ENCODE data around the gene GPR4.

Gene GPR4

DNA sequence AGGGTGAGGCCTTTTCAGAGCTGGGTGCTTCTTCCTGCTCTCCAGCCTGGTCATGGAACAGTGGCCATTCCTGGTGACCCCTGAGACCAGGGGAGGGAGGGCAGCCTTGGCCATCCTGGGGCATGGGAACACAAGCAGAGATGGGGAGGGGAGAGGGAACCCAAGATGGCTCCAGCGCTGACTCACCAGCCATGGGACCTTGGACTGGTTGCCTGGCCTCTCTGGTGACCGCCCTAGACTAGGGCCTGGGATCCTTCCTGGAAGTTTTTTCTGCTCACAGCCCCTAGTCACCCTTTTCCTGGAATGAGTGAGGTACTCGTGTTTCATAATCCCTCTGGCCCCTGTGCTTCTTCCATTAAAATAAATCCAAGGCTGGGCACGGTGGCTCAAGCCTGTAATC lies 14.1 kb downstream of the GPR4 start:
- DNase-seq = no peak

DNA sequence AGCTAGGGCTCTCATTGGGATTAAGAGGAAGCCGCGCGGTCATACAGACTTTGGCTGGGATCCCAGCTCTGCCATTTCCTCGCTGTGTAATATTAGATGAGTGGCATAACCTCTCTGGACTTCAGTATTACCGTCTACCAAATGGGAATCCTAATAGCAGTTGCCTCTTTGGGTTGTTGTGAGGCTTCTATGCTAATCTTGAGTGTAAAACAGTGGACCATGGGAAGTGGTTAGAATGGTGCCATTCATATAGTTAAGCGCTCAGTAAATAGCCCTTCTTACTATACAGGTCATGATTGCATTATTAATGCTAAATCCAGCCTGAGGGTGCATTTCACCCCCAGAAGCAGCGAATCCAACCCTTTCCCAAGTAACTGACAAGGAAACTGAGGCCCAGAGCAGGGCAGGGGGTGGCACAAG lies 16.8 kb downstream of the GPR4 start:
- no peak for DNase-seq

DNA sequence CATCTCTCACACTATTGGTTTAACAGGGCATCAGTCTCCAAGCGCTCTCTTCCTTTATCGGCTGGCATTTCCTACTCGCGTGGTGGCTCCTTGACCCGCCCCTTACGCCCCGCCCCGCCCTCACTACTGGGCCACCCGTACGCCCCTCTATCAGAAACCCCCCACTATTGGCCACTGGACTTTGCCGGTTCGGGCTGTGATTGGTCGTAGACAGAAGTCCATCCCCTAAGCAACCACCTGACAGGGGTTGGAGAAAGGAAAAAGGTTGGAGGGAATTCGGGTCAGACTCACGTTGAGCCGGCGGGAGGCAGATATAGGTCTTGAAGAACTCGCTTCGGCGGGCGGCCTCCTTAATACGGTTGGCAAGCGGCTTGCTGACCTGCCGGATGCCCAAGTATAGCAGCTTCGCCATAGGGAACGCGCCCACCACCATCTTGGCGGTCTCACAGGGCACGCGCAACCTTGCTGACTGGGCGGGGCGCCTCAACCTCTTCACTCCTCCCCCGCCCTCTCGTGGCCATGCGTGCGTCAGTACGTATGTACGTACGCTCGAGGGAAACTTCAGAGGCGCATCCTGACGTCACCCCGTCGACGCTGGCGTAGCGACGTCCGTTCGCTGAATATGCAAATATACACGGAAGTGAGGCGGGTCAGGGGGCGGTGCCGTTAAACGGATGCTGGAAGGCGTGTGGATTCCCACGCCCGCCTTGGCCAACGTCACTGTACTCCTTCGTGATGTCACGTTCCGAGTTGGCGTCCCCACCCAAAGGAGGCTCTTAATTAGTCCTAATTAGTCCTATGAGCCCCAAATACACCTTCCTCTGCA lies 17.5 kb downstream of the GPR4 start, which contains the start of gene OPA3:
OPA3 (minus strand) TSS at position 471 of the 826 bp plus-strand sequence; CDS start at position 433, 38 bp downstream.
- peak; percentile 99 for DNase-seq

DNA sequence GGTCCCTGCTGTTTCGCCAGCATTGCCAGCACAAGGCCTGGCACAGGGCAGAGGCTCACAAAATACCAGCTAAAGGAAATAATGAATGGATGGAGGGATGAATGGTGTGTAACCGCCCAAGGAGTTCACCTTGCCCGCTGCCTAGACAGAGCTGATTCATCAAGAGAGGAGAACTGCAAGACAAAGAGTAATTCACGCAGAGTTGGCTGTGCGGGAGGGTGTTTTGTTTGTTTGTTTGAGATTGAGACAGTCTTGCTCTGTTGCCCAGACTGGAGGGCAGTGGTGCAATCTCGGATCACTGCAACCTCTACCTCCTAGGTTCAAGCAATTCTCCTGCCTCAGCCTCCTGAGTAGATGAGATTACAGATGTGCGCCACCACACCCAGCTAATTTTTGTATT lies 20.4 kb downstream of the GPR4 start:
- no peak for DNase-seq

DNA sequence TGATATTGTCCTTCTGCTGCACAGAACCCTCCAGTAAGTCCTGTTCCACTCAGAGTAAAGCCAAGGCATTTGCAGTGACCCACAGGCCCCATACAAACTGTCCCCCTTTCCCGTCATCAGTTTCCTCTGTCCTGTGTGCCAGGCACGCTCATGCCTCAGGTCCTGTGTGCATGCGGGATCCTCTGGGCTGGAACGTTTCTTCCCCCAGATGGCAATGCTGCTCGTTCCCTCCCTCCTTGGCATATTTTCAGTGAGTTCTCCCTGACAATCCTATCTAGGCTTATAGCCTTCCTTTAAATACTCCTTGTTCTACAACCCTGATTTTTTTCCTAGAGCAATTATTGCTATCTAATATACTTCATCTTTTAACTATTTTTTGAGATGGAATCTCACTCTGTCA lies 23.2 kb downstream of the GPR4 start:
- no peak for DNase-seq

DNA sequence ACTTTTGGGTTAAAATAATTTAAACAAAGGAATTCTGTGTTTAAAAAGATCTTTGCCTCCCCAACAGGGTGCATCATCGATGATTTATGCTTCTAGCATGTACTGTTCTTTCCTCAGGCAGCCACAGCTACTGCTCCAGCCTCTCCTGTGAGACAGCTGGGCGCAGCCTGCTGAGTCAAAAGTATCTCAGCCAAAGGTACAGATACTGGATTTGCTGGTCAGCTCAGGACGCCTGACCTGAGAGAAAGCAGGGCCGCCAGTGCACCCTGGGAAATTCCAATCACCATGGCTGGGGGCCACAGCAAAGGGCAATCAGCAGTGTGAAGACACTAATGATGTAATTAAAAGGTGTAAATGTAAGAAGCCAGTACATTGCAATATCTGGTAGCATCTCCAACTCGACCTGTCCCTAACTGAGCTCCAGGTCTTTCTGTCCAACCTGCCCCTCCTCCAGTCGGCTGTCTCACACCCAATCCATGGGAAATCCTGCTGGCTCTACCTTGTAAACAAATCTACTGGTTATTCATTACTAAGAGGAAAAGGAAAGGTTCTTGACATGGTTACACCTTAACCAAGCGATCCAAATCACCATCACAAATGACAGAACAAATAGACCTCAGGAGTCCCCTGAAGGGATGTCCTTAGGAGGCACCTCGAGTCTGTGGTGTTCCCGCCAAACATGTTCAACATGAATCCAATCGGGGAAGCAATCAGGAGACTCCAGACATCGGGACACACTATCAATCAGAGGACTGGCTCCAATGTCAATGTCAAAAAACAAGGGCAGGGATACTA lies 24.7 kb downstream of the GPR4 start:
- no peak for DNase-seq

DNA sequence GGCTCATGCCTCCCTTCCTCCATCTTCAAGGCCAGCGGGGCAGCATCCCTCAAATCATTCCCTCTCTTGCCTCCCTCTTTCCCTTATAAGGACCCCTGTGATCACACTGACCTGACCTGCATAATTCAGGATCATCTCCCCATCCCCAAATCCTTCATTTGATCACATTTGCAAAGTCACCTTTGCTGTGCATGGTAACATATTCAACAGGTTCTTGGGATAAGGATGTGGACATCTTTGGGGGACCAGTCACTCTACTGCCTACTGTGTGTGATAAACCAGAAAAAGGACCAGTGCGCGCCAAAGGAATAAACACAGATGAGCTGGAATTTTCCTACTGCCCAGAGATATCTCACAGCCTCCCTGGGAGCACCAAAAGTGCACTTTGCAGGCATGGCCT lies 25.3 kb downstream of the GPR4 start:
- DNase-seq = no peak

DNA sequence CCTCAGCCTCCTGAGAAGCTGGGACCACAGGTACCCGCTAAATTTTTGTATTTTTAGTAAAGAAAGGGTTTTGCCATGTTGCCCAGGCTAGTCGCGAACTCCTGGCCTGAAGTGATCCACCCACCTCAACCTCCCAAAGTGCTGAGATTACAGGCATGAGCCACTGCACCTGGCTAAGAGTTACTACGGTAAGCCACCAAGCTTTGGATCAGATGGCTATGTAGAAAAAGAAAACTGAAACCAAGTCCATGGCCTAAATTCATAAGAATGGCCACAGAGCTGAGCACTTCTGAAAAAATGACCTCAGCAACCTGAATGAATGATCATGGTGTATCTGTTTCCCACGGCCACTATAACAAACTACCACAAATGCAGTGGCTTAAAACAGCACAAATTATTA lies 26.8 kb downstream of the GPR4 start:
- DNase-seq = no peak

DNA sequence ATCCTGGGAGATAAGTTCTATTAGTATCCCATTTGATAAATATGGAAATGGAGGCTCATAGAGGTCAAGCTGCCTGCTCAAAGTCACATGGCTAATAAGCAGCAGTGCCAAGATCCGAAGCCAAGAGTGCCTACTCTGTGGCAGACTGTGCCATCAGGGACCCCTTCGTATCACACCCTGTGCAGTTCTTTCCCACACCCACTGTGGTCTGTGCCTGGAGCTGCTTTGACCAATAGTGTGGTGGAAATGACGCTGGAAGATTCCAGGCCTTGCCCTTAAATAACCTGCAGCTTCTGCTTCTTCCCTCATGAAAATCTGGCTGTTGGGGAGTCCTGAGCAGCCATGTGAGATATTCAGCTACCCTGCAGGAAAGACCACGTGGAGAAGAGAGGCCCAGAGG lies 27.5 kb downstream of the GPR4 start:
- no peak for DNase-seq

DNA sequence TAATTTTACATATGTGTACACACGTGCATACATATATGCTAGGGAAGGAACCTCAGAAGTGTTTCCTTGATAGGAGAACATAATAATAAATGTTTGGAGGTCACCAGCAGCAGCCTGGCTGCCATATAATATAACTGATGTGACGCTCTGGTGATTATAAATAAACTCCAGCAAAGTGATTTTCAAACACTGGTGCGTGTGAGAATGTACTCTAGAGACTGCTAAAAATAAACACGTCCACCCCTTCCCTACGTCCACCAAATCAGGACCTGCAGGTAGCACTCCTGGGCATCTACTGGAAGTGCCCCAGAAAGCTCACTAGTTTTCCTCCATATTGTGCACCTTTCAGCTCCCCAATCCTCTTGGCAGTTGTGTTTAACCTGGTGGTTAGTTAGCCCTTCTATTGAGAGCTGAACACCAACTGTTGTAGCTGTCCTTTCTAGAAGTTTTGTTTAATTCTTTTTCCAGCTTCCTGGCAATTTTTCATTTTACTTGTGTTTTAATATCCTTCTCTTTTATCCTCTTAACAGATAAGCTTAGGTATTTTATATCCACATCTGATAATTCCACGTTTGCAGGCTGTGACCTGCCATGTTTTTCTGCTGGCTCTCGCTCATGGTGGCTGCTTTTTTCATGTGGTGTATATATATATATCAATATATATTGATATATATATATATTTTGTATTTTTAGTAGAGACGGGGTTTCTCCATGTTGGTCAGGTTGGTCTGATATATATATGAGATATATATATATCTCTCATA lies 30.4 kb downstream of the GPR4 start:
- no peak for DNase-seq

DNA sequence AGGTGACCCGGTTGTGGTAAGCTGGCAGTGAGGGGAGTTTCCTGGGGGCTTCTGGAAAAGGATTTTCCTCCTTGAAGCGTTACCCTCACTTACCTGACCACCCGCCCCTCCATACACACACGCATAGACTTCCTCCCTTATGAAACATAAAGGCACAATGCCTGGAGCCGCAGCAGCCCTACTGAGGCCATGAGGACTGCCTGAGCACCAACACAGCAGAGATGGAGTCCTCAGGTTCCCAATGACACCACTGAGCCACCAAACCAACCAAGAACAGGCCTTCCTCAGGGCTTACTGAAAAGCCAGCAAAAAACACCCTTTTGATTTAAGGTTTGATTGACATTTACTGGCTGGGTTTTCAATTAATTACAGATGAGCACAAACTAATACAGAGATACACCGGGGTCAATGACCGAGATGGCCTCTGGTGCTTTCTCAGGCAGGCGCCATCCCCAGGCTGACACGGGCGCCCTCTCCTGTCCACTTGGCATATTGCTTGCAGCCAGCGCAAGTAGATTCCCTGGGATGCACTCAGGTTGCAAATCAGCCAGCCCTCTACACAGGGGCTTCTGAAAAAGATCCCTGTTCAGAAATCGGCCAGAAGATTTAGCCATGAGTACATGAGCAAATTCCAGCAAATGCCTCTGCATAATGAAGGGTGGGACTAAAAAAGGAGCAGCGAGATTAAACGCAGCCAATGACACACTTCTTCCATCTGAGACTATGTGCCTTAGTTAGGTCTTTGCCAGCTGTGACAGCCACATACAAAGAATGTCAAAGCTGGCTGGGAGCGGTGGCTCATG lies 32.2 kb downstream of the GPR4 start:
- no peak for DNase-seq

DNA sequence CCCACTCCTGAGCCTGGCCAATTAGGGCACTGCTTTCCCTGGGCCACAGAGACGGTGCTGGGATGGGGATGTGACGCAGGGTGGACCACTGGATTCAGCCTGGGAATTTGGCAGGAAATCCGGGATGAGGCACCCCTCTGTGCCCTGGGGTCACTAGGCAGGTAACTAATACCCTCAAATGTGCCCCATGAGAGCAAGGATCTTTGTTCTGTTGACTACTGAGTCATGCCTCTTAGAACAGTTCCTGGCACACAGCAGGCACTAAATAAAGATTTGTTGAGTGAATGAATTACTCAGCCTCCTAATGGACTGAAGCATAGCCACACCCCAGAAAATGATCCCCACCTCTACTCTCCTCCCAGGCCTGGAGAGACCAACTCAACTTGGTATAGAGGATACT lies 33.3 kb downstream of the GPR4 start:
- DNase-seq = no peak

DNA sequence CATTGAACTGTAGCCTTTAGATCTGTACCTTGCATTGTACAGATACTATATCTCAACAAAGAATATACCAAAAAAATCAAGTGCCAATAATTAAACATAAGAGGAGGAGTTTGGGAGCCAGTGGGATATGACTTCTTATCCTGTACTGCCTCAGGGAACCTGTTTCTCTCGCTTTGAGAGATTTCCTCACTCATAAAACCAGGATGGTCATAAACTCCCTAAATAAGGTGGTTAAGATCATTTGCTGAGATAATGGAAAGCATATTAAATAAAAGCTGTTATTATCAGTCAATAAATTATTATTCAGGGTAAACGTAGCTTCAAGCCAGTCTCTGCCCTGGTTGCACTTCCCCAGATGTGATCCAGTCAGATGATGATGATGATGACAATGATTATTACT lies 34.4 kb downstream of the GPR4 start:
- no peak for DNase-seq

DNA sequence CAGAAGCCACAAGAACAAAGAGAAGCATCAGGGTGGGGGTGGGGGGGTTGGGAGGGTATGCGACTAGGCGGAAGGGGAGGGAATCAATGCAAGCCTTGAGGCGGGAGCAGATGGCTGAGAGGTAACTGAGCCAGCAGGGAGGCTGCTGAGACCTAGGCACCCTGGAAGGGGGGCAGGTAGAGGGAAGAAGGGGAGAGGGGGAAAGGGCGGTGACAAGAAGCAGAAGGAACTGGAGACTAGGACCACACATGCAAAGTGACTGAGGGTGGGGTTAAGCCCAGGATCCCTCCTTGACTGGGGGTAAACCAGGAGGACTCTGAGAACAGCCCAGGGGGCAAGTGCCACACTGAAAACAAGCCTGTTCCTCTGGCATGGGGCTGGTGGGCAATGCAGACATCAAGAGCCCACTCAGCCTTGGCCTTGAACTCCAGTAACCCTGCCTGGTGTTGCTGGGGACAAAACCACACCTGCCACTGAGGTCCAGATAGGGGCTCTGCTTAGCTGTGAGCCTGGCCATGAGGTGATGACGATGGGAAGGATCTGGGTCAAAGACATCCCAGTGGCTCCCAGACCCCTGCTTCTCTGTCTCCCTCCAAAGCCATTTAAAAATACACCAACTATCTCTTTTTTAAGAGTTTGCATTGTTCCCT lies 37.8 kb downstream of the GPR4 start:
- no peak for DNase-seq

DNA sequence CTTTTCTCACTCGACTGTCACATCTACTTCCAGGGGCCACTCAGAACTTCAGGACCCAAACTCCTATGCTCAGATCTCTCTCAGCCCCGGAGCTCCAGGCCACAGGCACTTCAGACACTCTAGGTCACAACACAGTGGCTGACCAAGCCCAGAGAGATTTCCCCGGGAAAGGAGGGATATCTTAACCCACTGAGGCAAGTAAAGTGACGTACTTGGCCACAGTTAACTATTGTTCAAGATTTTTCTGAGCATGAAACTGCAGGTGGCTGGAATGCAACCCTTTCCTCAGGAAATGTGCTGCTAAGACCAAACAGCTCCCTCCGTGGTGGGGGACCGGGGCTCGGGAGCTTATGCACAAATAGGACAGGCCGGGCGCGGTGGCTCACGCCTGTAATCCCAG lies 41.3 kb downstream of the GPR4 start:
- DNase-seq = no peak

DNA sequence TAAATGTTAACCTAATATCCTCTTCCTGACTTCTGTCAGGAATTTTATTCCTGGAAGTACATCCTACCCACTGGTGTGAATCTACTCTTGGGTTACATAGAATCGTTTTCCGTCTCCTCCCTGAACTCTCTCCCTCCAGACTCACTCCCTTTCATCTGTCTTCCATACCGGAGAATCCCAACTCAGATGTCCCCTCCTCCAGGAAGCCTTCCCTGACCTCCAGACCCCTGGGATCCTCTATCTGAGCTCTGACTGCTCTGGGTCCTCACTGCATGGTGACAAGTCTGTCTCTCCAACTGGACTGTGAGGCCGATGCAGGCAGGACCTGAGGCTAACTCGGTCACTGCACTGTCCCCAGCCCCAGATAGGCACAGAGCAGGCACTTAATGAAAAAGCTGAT lies 42.0 kb downstream of the GPR4 start:
- DNase-seq = no peak

DNA sequence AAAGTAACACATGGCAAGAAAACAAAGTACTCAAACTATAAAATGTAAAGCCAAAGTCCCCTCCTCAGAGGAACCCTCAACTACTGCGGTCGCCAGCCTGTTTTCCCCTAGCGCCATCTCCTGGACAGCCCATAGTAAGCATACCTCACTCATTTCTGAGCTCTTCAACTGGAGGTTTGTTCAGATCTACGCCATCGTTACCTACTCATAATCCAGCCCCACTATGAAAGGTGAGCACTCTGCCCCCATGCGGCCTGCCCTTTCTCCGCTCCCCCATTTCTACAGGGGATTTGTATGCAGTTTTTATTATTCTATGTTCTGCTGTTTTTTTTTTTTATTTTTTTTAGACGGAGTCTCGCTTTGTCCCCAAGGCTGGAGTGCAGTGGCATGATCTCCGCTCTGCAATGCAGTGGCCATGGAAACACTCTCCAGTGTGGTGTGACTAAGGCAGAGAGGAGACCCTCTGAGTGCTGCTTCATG lies 43.6 kb downstream of the GPR4 start:
- no peak for DNase-seq

DNA sequence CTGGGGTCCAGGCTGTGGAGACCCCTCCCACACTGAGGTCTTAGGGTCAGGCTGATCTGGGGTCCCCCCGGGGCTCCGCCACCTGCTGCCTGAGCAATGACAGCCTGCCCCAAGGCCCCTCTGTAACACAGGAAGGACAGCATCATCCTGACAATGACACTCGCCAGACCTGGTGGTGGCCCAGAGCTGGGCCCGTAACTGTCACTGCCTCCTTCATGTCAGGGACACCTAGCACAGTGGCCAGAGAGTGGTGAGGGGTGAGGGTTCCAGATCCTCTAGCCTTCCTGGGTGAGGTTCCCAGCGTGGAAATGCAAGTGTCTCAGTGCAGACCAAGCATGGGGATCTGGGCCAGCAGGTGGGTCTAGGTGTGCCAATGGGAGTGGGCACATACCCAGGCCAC lies 45.2 kb downstream of the GPR4 start:
- no peak for DNase-seq

DNA sequence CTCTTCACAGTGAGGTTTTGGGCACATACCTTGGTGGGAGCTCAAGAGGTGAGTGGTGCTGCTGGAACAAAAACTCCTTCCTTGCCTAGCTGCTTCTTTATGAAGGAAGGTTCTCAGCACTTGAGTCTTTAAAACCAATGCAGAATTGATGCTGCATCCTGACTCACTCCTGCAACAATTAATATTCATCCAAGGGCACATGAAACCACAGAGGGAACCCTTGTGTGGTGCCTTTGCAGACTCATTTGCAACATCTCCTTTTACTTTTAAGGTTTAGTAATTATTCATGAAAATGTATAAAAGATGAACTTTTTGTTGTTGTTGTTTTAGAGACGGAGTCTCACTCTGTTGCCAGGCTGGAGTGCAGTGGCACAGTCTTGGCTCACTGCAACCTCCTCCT lies 47.5 kb downstream of the GPR4 start:
- no peak for DNase-seq

DNA sequence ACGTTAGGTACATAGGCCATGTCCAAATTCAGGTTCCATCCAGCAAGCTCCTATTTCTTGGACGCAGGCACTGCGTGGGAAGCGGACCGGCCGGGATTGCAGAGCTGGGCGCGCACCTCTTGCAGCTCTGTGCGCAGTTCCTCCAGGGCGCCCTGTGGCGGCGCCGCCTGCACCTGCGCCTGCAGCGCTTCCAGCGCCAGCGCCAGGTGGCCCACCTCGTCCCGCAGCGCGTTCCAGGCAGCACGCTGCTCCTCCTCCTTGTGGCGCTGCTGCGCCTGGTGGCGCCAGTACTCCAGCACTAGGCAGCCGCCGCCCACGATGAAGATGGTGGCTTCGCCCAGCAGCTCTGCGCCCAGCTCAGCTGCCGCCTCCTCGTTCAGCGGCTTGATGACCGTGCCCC lies 48.5 kb downstream of the GPR4 start:
- DNase-seq = no peak

DNA sequence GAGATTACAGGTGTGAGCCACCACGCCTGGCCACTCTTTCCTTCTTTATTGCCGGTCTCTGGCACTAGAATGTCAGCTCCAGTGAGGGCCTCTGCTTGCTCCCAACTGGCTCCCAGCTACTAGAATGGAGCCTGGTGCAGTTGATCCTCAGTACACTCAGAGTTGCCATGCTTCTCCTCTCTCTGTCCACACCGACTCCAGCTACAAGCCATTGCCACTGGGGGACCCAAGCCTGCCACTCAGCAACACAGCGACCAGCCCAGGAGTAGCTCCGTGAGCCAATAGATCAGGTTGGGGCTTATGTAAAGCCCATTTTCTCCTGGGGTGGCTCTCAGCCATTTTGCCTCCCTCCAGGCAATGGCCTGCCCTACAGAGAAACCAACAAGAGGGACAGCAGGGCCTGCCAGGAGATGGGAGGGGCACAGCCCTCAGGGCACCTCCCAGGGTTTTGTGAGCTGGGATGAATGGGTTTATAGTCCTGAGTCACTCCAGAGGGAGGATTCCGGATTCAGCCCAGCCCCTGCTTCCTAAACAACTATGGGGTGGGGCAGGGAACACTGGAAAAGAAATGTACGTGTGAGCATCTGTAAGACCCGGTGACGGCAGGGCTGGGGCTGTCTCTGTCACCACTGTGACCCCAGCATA lies 53.9 kb downstream of the GPR4 start:
- DNase-seq = no peak

Measured in NCI-H187 treated with DMSO at 0.1 percent for 48 hours (cell line).